SK-N-SH (cell line): ENCODE results near the gene COL2A1. TPM values are rescaled to one million over a fixed set of nuclear protein-coding genes. Genes with fewer than 3 reads are reported as not detected.

ENCODE experiments used
- CTCF ChIA-PET: fragments of 300-600, 350-600 bp; formaldehyde crosslinking; extraction: SDS; loops from one replicate; lab custom pipeline; 2021; lab: Yijun Ruan, JAX
- POLR2A ChIA-PET: fragments of 350-600 bp; sonication (Branson Sonifier 250); formaldehyde crosslinking; extraction: SDS; loops from one replicate; lab custom pipeline; 2020; ENCODE audit warnings: antibody characterized with exemption, inconsistent platforms; lab: Yijun Ruan, JAX
- DNase-seq: peaks from one replicate; pipeline ENCODE4 v3.0.0; 2012
- H2AFZ ChIP-seq: fragments of 200-600 bp; sonication (generic); 2 replicates; pipeline ENCODE4 v1.8.1; 2016; ENCODE audit warnings: antibody characterized with exemption, mild to moderate bottlenecking, low read depth
- H3F3A ChIP-seq: fragments of 200-600 bp; sonication (generic); replicated peaks from 2 replicates; pipeline ENCODE3; 2016; ENCODE audit warnings: antibody characterized with exemption, mild to moderate bottlenecking; ENCODE audit not compliant: insufficient read depth
- H3K27ac ChIP-seq, 2 experiments: fragments of 200-500 bp in 1 of 2; fragments of 200-600 bp in 1 of 2; sonication (Bioruptor generic) in 1 of 2; sonication (generic), shearing (Covaris generic) in 1 of 2; 2 replicates each; pipeline versions ENCODE4 v1.5.1 to v1.6.1; 2014 to 2016; ENCODE audit warnings: low read depth in 2 of 2, inconsistent platforms in 1 of 2, low read length in 1 of 2, mild to moderate bottlenecking in 1 of 2, mixed read lengths in 1 of 2
- H3K27me3 ChIP-seq: fragments of 200-600 bp; sonication (generic), shearing (Covaris generic); 2 replicates; pipeline ENCODE4 v1.6.1; 2016; ENCODE audit warnings: mixed run types; ENCODE audit not compliant: insufficient read depth
- H3K36me3 ChIP-seq, 2 experiments: fragments of 200-500 bp in 1 of 2; fragments of 200-600 bp in 1 of 2; sonication (Bioruptor generic) in 1 of 2; sonication (generic) in 1 of 2; replicated peaks in 1 of 2; 2 replicates each; pipeline versions ENCODE3 to v1.5.1; 2014 to 2016; ENCODE audit warnings: low read length in 1 of 2, mild to moderate bottlenecking in 1 of 2; ENCODE audit not compliant: insufficient read depth in 2 of 2, control insufficient read depth in 1 of 2
- H3K4me1 ChIP-seq, 2 experiments: fragments of 200-500 bp in 1 of 2; fragments of 200-600 bp in 1 of 2; sonication (Bioruptor generic) in 1 of 2; sonication (generic), shearing (Covaris generic) in 1 of 2; 2 replicates each; pipeline versions ENCODE4 v1.5.1 to v1.6.1; 2014 to 2016; ENCODE audit warnings: low read depth in 1 of 2, low read length in 1 of 2, mixed run types in 1 of 2; ENCODE audit not compliant: insufficient read depth in 2 of 2, control insufficient read depth in 1 of 2
- H3K4me2 ChIP-seq: fragments of 200-600 bp; sonication (generic), shearing (Covaris generic); 2 replicates; pipeline ENCODE4 v1.6.1; 2017; ENCODE audit warnings: mixed run types
- H3K4me3 ChIP-seq, 2 experiments: fragments of 200-500 bp in 1 of 2; fragments of 200-600 bp in 1 of 2; sonication (Bioruptor generic) in 1 of 2; sonication (generic), shearing (Covaris generic) in 1 of 2; 2 replicates each; pipeline versions ENCODE4 v1.5.1 to v1.8.1; 2014 to 2016; ENCODE audit warnings: low read depth in 2 of 2, inconsistent platforms in 1 of 2, low read length in 1 of 2, mild to moderate bottlenecking in 1 of 2, mixed read lengths in 1 of 2, moderate library complexity in 1 of 2
- H3K79me2 ChIP-seq: fragments of 200-600 bp; sonication (generic); 2 replicates; pipeline ENCODE4 v1.8.1; 2017; ENCODE audit warnings: mild to moderate bottlenecking; ENCODE audit not compliant: insufficient read depth
- H3K9ac ChIP-seq: fragments of 200-600 bp; sonication (generic); 2 replicates; pipeline ENCODE4 v1.6.1; 2017; ENCODE audit warnings: mixed run types
- H3K9me2 ChIP-seq: fragments of 200-600 bp; sonication (generic); 2 replicates; pipeline ENCODE4 v1.6.1; 2017; ENCODE audit warnings: mixed run types
- H3K9me3 ChIP-seq: fragments of 200-600 bp; sonication (generic); 2 replicates; pipeline ENCODE4 v1.6.1; 2017; ENCODE audit warnings: mixed run types, mild to moderate bottlenecking, moderate library complexity
- H4K20me1 ChIP-seq: fragments of 200-600 bp; sonication (generic); 2 replicates; pipeline ENCODE4 v1.6.1; 2017; ENCODE audit warnings: mild to moderate bottlenecking, mixed run types; ENCODE audit not compliant: insufficient read depth
- EP300 ChIP-seq, 2 experiments: IDR thresholded peaks; 2 replicates each; pipeline versions ENCODE4 v1.4.0 to v1.6.1; 2012; ENCODE audit warnings: borderline replicate concordance in 1 of 2, low read depth in 1 of 2, low read length in 1 of 2
- EZH2phosphoT487 ChIP-seq: fragments of 200-600 bp; sonication (generic); IDR thresholded peaks from 2 replicates; pipeline ENCODE4 v1.6.1; 2017; ENCODE audit warnings: low read depth, mixed run types, mild to moderate bottlenecking, antibody characterized with exemption, moderate library complexity, borderline replicate concordance
- FOSL2 ChIP-seq: IDR thresholded peaks from 2 replicates; pipeline ENCODE4 v1.4.0; 2012; ENCODE audit warnings: low read depth, mild to moderate bottlenecking, moderate library complexity, borderline replicate concordance
- GABPA ChIP-seq: IDR thresholded peaks from 2 replicates; pipeline ENCODE4 v1.4.0; 2012; ENCODE audit warnings: low read depth, mild to moderate bottlenecking
- GATA2 ChIP-seq: sonication (generic); formaldehyde crosslinking; IDR thresholded peaks from 2 replicates; pipeline ENCODE4 v1.5.0; 2020; ENCODE audit warnings: mild to moderate bottlenecking, missing genetic modification reagents
- MEF2A ChIP-seq: IDR thresholded peaks from 2 replicates; pipeline ENCODE4 v1.4.0; 2012; ENCODE audit warnings: low read depth, borderline replicate concordance
- MXI1 ChIP-seq: IDR thresholded peaks from 2 replicates; pipeline ENCODE4 v1.6.1; 2012; ENCODE audit warnings: mild to moderate bottlenecking, low read depth, low read length, improper control_type of control experiment
- NFIC ChIP-seq: IDR thresholded peaks from 2 replicates; pipeline ENCODE4 v1.4.0; 2012; ENCODE audit warnings: borderline replicate concordance
- NRF1 ChIP-seq: IDR thresholded peaks from 2 replicates; pipeline ENCODE4 v1.6.1; 2012; ENCODE audit warnings: low read depth, mild to moderate bottlenecking, low read length
- POLR2AphosphoS5 ChIP-seq: IDR thresholded peaks from 2 replicates; pipeline ENCODE4 v1.6.1; 2012; ENCODE audit warnings: low read depth, low read length
- REST ChIP-seq: IDR thresholded peaks from 2 replicates; pipeline ENCODE4 v1.6.1; 2012; ENCODE audit warnings: mild to moderate bottlenecking, low read depth, low read length, moderate library complexity
- TAF1 ChIP-seq: IDR thresholded peaks from 2 replicates; pipeline ENCODE4 v1.6.1; 2012; ENCODE audit warnings: low read depth, mild to moderate bottlenecking, low read length, moderate library complexity, borderline replicate concordance
- TEAD4 ChIP-seq: IDR thresholded peaks from 2 replicates; pipeline ENCODE4 v1.4.0; 2012; ENCODE audit warnings: mild to moderate bottlenecking, borderline replicate concordance; ENCODE audit not compliant: insufficient read depth
- YY1 ChIP-seq: IDR thresholded peaks from 2 replicates; pipeline ENCODE4 v1.4.0; 2012; ENCODE audit warnings: low read depth, mild to moderate bottlenecking
- WGBS: methylation state at CpG from one replicate; pipeline ENCODE4 v1.1.6; 2017; ENCODE audit warnings: low lambda C conversion rate; 5-methylcytosine and 5-hydroxymethylcytosine counted together
- polyA plus RNA-seq, 3 experiments: library from polyadenylated mRNA; depleted of rRNA; stranded (reverse); fragments of >200 nt; gene quantifications; 2 replicates each; pipeline ENCODE4 v1.2.3, GENCODE V29; 2012
- TF ChIP-seq, protein P1 (sequence below): fragments of 150-350 bp; IDR thresholded peaks from 2 replicates; pipeline ENCODE4 v1.6.1; 2017; ENCODE audit warnings: antibody characterized with exemption, low read length, low read depth, borderline replicate concordance

Gene COL2A1
- polyA plus RNA-seq, 1 of the 3 experiments (the other 2 are of a cell fraction) = 0.02 TPM

DNA sequence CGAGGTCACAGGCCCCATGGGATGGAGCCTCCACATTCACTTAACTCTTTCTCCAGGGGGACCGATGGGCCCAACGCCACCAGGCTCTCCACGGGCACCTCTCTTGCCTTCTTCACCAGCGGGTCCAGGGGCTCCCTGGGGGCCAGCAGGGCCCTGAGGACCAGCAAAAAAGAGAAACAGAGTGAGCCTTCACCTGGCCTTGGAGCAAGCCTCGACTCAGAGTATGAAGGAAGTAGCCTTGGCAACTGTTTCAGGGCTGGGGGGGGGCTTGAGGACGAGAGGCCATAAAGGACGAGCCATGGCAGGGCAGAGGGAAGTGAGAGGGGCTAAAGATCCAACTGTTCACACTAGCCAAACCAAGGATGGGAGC lies 18.0 kb downstream of the COL2A1 start (continued):
- TF ChIP-seq, protein P1, sequence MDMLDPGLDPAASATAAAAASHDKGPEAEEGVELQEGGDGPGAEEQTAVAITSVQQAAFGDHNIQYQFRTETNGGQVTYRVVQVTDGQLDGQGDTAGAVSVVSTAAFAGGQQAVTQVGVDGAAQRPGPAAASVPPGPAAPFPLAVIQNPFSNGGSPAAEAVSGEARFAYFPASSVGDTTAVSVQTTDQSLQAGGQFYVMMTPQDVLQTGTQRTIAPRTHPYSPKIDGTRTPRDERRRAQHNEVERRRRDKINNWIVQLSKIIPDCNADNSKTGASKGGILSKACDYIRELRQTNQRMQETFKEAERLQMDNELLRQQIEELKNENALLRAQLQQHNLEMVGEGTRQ = no peak
- no peak for TF ChIP-seq NRF1
- no peak for TF ChIP-seq NFIC
- no peak for TF ChIP-seq REST
- no peak for TF ChIP-seq MXI1
- TF ChIP-seq TEAD4 = no peak
- TF ChIP-seq EP300 (IDR thresholded peaks at IDR 0.05; ENCODE audit: borderline replicate concordance in 1 of 2, low read depth in 1 of 2, low read length in 1 of 2) = no peak
- TF ChIP-seq GATA2 (CRISPR knock-in tag) = no peak

- Histone ChIP-seq H3K4me1 (peaks cover 0 to 21% of the 10 kb centered on the region in 2 experiments; a peak in 1 of 4 replicates), H3F3A (no peaks in the 10 kb centered on the region), H3K4me2 (no peak overlapping the region), H3K27ac (no peak overlapping the region), H3K9me2 (no peaks in the 10 kb centered on the region), H3K4me3 (no peak overlapping the region), H4K20me1 (no peaks in the 10 kb centered on the region), H3K79me2 (no peaks in the 10 kb centered on the region), H3K27me3 (no peaks in the 10 kb centered on the region; the same call in 1 of the 2 replicates), H2AFZ (no peak overlapping the region), H3K36me3 (no peaks in the 10 kb centered on the region), H3K9me3 (no peaks in the 10 kb centered on the region)
- POLR2A ChIA-PET = no interaction called here
- no peak for DNase-seq
- 74% methylated on average over 12 of the region's 16 CpGs for WGBS
- TF ChIP-seq EZH2phosphoT487 = no peak
- TF ChIP-seq GATA2 (CRISPR knock-in tag) = no peak
- no peak for TF ChIP-seq POLR2AphosphoS5
- TF ChIP-seq TAF1 = no peak
- TF ChIP-seq MEF2A = no peak
- no peak for TF ChIP-seq YY1
- no peak for TF ChIP-seq GABPA
- no peak for TF ChIP-seq FOSL2
- TF ChIP-seq, all 33 proteins: peak for 0
- CTCF ChIA-PET = interaction anchor here (1.1 kb wide), 1 partner anchor 23 kb away, joined by 3 read pairs; the partner anchor contains the start of gene TMEM106C
- no peak overlapping the region for H3K9ac ChIP-seq
These were observed 18.5 kb downstream of the COL2A1 start for GRCh38 chr12:47985596-47986290.
